Colonic mucosa (tissue), 4 donors: ENCODE results near the gene PISD. TPM values are rescaled to one million over a fixed set of nuclear protein-coding genes. Genes with fewer than 3 reads are reported as not detected.

Source experiments
- DNase-seq: peaks from one replicate; pipeline ENCODE4 v3.0.0-alpha.2; 2020
- H3K27ac ChIP-seq: fragments of 200-600 bp; one replicate; pipeline ENCODE4 v1.8.0; 2021
- H3K27me3 ChIP-seq: fragments of 200-600 bp; one replicate; pipeline ENCODE4 v1.8.0; 2021
- H3K36me3 ChIP-seq: fragments of 200-600 bp; one replicate; pipeline ENCODE4 v1.8.0; 2021
- H3K4me1 ChIP-seq: fragments of 200-600 bp; one replicate; pipeline ENCODE4 v1.8.0; 2021; ENCODE audit warnings: mild to moderate bottlenecking
- H3K4me3 ChIP-seq: fragments of 200-600 bp; one replicate; pipeline ENCODE4 v1.8.0; 2021
- H3K9ac ChIP-seq, 2 donors: one replicate each; pipeline ENCODE4 v1.7.0; 2013; ENCODE audit warnings: control low read depth in 2 of 2, low read depth in 2 of 2, low read length in 2 of 2
- H3K9me3 ChIP-seq: fragments of 200-600 bp; one replicate; pipeline ENCODE4 v1.8.0; 2021
- intact Hi-C: fragments of 100-400 bp; cut with DNase I; formaldehyde crosslinking; loops from one replicate; pipeline ENCODE4 v1.14.1; 2022
- total RNA-seq, 2 donors: library from RNA; stranded (reverse); fragmentation: NEBNext Ultra II Directional in 1 of 2; extraction: Animal tissue kit (Norgen Biotek cat#: 25700) in 1 of 2; gene quantifications; one replicate each; pipeline ENCODE4 v1.2.1, GENCODE V29; 2021
- TF ChIP-seq, protein P1 (sequence below): fragments of 200-600 bp; IDR thresholded peaks from one replicate; pipeline ENCODE4 v1.8.0; 2022; ENCODE audit warnings: antibody characterized with exemption, mild to moderate bottlenecking
- donor health status: healthy.
- donor health status: DM: no; HTN: no; CAD: no.
- donor health status: DM: no; HTN: no; CAD: no.

PISD gene
- total RNA-seq, 2 donors from 2014 or later: 30.8 to 48.1 TPM

DNA sequence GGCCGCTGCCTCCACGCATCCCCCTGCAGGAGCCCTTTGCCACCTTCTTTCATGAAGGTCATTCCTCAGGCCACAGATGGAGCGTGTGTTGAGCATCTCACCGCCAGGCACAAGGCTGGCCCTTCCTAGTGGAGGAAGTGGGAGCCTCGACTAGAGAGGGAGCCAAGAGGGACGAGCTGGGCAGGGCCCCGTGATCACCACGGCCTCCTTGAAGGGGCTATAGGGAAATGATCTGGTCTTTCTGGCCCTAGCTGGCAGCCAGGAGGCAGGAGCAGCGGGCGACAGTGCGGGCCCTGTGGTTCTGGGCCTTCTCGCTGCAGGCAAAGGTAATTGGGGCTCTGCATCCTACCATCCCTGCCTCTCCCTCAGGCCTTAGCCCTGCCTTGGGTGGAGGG is 49.1 kb downstream of the PISD start:
- H3K9ac ChIP-seq: no peak overlapping the region
- no peak overlapping the region for H3K4me3 ChIP-seq
- no peak for DNase-seq
- TF ChIP-seq, protein P1, sequence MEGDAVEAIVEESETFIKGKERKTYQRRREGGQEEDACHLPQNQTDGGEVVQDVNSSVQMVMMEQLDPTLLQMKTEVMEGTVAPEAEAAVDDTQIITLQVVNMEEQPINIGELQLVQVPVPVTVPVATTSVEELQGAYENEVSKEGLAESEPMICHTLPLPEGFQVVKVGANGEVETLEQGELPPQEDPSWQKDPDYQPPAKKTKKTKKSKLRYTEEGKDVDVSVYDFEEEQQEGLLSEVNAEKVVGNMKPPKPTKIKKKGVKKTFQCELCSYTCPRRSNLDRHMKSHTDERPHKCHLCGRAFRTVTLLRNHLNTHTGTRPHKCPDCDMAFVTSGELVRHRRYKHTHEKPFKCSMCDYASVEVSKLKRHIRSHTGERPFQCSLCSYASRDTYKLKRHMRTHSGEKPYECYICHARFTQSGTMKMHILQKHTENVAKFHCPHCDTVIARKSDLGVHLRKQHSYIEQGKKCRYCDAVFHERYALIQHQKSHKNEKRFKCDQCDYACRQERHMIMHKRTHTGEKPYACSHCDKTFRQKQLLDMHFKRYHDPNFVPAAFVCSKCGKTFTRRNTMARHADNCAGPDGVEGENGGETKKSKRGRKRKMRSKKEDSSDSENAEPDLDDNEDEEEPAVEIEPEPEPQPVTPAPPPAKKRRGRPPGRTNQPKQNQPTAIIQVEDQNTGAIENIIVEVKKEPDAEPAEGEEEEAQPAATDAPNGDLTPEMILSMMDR: no peak
- H3K9me3 ChIP-seq: no peaks in the 10 kb centered on the region
- H3K36me3 ChIP-seq: no peaks in the 10 kb centered on the region
- no peak overlapping the region for H3K27ac ChIP-seq
- intact Hi-C loops: no loop called here
- peaks cover 8% of the 10 kb centered on the region for H3K4me1 ChIP-seq
- H3K27me3 ChIP-seq: no peaks in the 10 kb centered on the region

DNA sequence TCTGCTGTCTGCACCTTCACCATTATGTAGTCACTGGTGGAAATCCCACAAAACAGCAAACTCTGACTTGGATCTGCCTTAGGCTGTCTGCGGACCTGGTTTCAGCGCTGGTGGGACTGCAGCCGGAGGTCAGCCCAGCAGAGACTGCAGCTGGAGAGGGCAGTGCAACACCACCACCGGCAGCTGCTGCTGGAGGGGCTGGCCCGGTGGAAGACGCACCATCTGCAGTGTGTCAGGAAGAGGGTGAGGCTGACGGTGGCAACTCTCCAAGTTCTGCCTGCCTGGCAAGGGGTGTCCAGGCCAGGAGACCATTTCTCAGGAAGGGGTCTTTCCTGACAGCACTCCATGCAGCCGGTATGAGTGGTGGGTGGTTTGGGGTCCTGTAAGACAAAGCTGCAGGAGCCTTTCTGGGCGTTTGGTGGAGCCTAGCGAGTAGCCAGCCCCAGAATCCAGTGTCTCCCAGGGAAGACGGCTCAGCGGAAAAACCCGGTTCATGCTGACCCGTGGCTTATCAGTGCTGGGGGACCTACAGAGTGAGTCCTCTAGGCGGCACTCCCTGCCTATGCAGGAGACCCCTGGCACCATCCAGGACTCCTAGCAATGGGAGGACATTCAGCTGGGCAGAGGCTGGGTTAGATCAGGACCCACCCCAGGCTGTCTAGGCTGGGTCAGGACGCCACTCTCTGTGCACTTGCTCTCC is 50.8 kb downstream of the PISD start:
- TF ChIP-seq, protein P1: no peak
- Histone ChIP-seq H3K4me1 (peaks cover 1% of the 10 kb centered on the region), H3K27me3 (no peaks in the 10 kb centered on the region), H3K4me3 (no peak overlapping the region), H3K36me3 (no peaks in the 10 kb centered on the region), H3K9ac (no peak overlapping the region), H3K9me3 (no peaks in the 10 kb centered on the region), H3K27ac (no peak overlapping the region)
- intact Hi-C loops: no loop called here
- DNase-seq: no peak

DNA sequence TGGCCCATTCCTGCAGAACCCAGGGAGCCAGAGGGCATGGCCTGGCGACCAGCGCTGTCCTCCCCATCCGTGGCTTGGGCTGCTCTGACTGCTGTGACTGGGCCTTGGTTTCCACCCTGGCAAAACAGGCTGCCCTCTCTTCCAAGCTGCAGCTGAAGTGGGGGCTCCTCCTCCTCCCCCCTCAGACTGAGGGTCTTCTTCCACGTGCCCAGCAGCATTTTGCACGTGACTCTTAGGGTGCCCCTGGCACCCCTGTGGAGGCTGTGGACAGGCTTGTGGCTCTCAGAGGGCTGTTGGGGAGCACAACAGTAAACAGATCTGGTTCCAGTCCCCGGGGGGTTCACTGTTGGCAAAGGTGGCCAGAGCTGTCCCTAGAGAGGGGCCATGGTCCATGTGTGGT is 51.4 kb downstream of the PISD start:
- H3K9me3 ChIP-seq: no peaks in the 10 kb centered on the region
- intact Hi-C loops: no loop called here
- H3K4me1 ChIP-seq: no peaks in the 10 kb centered on the region
- TF ChIP-seq, protein P1: no peak
- H3K36me3 ChIP-seq: no peaks in the 10 kb centered on the region
- no peak overlapping the region for H3K9ac ChIP-seq
- no peak for DNase-seq
- no peak overlapping the region for H3K4me3 ChIP-seq
- H3K27ac ChIP-seq: no peak overlapping the region
- H3K27me3 ChIP-seq: no peaks in the 10 kb centered on the region

DNA sequence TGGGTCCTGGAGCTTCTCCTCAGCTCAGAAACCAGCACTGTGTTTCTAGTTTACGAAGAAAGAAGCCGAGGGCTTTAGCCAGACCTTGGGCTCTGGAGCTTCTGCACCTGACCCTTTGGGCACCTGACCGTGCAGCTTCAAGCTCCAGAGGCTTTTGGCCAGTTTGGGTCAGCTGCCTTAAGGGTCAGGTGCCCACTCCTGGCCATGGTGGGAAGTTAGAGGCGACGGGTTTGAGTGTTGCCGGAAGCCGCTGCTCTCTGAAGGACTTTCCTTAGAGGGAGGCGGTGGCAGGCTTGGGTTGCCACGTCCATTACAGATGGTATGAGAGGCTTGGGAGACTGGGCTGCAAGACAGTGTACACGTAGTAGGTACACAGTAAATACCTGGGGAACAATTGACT is 52.3 kb downstream of the PISD start:
- Histone ChIP-seq H3K27ac (no peak overlapping the region), H3K4me3 (no peak overlapping the region), H3K27me3 (no peaks in the 10 kb centered on the region), H3K9me3 (no peaks in the 10 kb centered on the region), H3K4me1 (no peaks in the 10 kb centered on the region), H3K9ac (no peak overlapping the region), H3K36me3 (no peaks in the 10 kb centered on the region)
- intact Hi-C loops: no loop called here
- TF ChIP-seq, protein P1: no peak
- DNase-seq: no peak

DNA sequence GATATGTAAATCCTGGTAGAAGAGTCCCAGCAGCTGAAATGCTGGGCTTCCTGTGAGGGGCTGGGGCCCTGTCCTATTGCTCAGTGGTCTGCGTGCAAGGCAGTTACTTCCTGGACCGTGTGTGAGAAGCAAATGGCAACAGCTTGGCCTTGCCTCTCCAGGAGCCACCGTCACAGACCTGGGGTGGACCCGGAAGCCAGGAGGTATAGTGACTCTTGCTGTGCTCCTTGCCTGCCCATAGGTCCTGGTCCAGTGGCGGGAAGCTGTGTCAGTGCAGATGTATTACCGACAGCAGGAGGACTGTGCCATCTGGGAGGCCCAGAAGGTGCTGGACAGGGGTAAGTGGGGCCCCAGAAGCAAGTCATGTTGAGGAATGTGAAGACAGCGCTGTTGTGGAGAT is 54.3 kb downstream of the PISD start:
- Histone ChIP-seq H3K4me3 (no peak overlapping the region), H3K4me1 (no peaks in the 10 kb centered on the region), H3K9me3 (no peaks in the 10 kb centered on the region), H3K27me3 (no peaks in the 10 kb centered on the region), H3K9ac (no peak overlapping the region), H3K27ac (no peak overlapping the region), H3K36me3 (no peaks in the 10 kb centered on the region)
- TF ChIP-seq, protein P1: no peak
- intact Hi-C loops: no loop called here
- no peak for DNase-seq
